Endothelial cell (in vitro differentiated cells): ENCODE data around the gene KLHL20. TPM values are rescaled to one million over a fixed set of nuclear protein-coding genes. Genes with fewer than 3 reads are reported as not detected.

ENCODE experiments used
- DNase-seq: peaks from one replicate; pipeline ENCODE4 v3.0.0; 2021; ENCODE audit warnings: low spot score
- H3K27ac Mint-ChIP-seq: one replicate; pipeline ENCODE4 v1.8.0; 2021; ENCODE audit warnings: mixed read lengths, inconsistent platforms; ENCODE audit not compliant: unreplicated experiment
- H3K27me3 Mint-ChIP-seq: one replicate; pipeline ENCODE4 v1.8.0; 2021; ENCODE audit warnings: mild to moderate bottlenecking, moderate library complexity, mixed read lengths, inconsistent platforms; ENCODE audit not compliant: unreplicated experiment
- H3K36me3 Mint-ChIP-seq: one replicate; pipeline ENCODE4 v1.8.0; 2021; ENCODE audit warnings: mild to moderate bottlenecking, low read depth, mixed read lengths, inconsistent platforms; ENCODE audit not compliant: unreplicated experiment
- H3K4me1 Mint-ChIP-seq: one replicate; pipeline ENCODE4 v1.8.0; 2021; ENCODE audit warnings: mild to moderate bottlenecking, mixed read lengths, inconsistent platforms; ENCODE audit not compliant: unreplicated experiment
- H3K4me3 Mint-ChIP-seq: one replicate; pipeline ENCODE4 v1.8.0; 2021; ENCODE audit warnings: mild to moderate bottlenecking, mixed read lengths, inconsistent platforms; ENCODE audit not compliant: unreplicated experiment
- H3K9me3 Mint-ChIP-seq: one replicate; pipeline ENCODE4 v1.8.0; 2021; ENCODE audit warnings: mixed read lengths, inconsistent platforms; ENCODE audit not compliant: unreplicated experiment
- CTCF ChIP-seq: fragments of 200-600 bp; sonication (generic); IDR thresholded peaks from one replicate; pipeline ENCODE4 v1.5.0; 2021; ENCODE audit warnings: antibody characterized with exemption; ENCODE audit not compliant: unreplicated experiment
- total RNA-seq: library from RNA; stranded (reverse); fragmentation: NEBNext Ultra II Directional; extraction: Animal tissue kit (Norgen Biotek cat#: 25700); gene quantifications from one replicate; pipeline ENCODE4 v1.2.1, GENCODE V29; 2021; ENCODE audit not compliant: unreplicated experiment

Gene KLHL20
- total RNA-seq, 1 donor from 2014 or later = 32.8 TPM

GRCh38 chr1:173823781-173824314 lies 109.1 kb downstream of the KLHL20 start:
- TF ChIP-seq CTCF = no peak
- H3K27me3 Mint-ChIP-seq = peaks cover 7% of the 10 kb centered on the region
- peak overlapping the region; percentile 98 for H3K4me3 Mint-ChIP-seq
- H3K4me1 Mint-ChIP-seq = peaks cover 20% of the 10 kb centered on the region
- DNase-seq = no peak
- H3K9me3 Mint-ChIP-seq = no peaks in the 10 kb centered on the region
- H3K27ac Mint-ChIP-seq = peak overlapping the region; percentile 98
- no peaks in the 10 kb centered on the region for H3K36me3 Mint-ChIP-seq

- peak within 1 kb of the TSS; percentile 98 for H3K27ac Mint-ChIP-seq
- H3K36me3 Mint-ChIP-seq = no peaks in the 10 kb centered on the region
- H3K4me1 Mint-ChIP-seq = peaks cover 20% of the 10 kb centered on the region
- peaks cover 7% of the 10 kb centered on the region for H3K27me3 Mint-ChIP-seq
- peak; percentile 84 for DNase-seq
- no peak for TF ChIP-seq CTCF
- peak within 1 kb of the TSS; percentile 98 for H3K4me3 Mint-ChIP-seq
- no peaks in the 10 kb centered on the region for H3K9me3 Mint-ChIP-seq
Observed at GRCh38 chr1:173824315-173825081, 109.7 kb downstream of the KLHL20 start, which contains the start of the genes CENPL and DARS2. CENPL (minus strand) TSS chr1:173824883; CDS start chr1:173811299, 13,584 bp downstream. DARS2 (plus strand) TSS chr1:173824673; CDS start chr1:173825230, 557 bp downstream.

GRCh38 chr1:173827611-173828010 lies 112.8 kb downstream of the KLHL20 start:
- DNase-seq = no peak
- Mint-ChIP-seq H3K27ac (no peak overlapping the region), H3K36me3 (peaks cover 3% of the 10 kb centered on the region), H3K9me3 (no peaks in the 10 kb centered on the region), H3K27me3 (peaks cover 7% of the 10 kb centered on the region), H3K4me3 (no peak overlapping the region), H3K4me1 (peaks cover 20% of the 10 kb centered on the region)
- TF ChIP-seq CTCF = no peak

GRCh38 chr1:173832748-173833147 lies 118.0 kb downstream of the KLHL20 start:
- no peak overlapping the region for H3K27ac Mint-ChIP-seq
- DNase-seq = no peak
- no peaks in the 10 kb centered on the region for H3K27me3 Mint-ChIP-seq
- no peaks in the 10 kb centered on the region for H3K4me1 Mint-ChIP-seq
- no peaks in the 10 kb centered on the region for H3K9me3 Mint-ChIP-seq
- H3K4me3 Mint-ChIP-seq = no peak overlapping the region
- no peak for TF ChIP-seq CTCF
- peaks cover 7% of the 10 kb centered on the region for H3K36me3 Mint-ChIP-seq

Other genes with a start within 250 kb of the KLHL20 start
- 189 TPM for gene PRDX6, start 237.6 kb upstream of the KLHL20 start, total RNA-seq
- gene SLC9C2, start 111.9 kb upstream of the KLHL20 start, total RNA-seq = 0.51 TPM
- not detected for gene TEX50, start 79.6 kb upstream of the KLHL20 start, total RNA-seq
- 1.3 TPM for gene ANKRD45, start 45.1 kb upstream of the KLHL20 start, total RNA-seq
- 18.7 TPM for gene DARS2, start 109.7 kb downstream of the KLHL20 start, total RNA-seq
- 6.6 TPM for gene CENPL, start 109.9 kb downstream of the KLHL20 start, total RNA-seq
- gene GAS5, start 153.0 kb downstream of the KLHL20 start, total RNA-seq = 397 TPM
- 10.1 TPM for gene ZBTB37, start 153.4 kb downstream of the KLHL20 start, total RNA-seq
- not detected for gene SERPINC1, start 202.3 kb downstream of the KLHL20 start, total RNA-seq